Gastrocnemius medialis (tissue), 4 donors: ENCODE data around the gene BARX1.

Experiments used
- CTCF ChIP-seq, 5 experiments: fragments of 450-650 bp in 3 of 5; fragments of 200-600 bp in 2 of 5; sonication (generic) in 2 of 5; IDR thresholded peaks in 4 of 5; conservative IDR thresholded peaks in 1 of 5; 1 replicate in 4 of 5; 2 replicates in 1 of 5; pipeline ENCODE4 v1.5.1; 2016 to 2019; ENCODE audit warnings: antibody characterized with exemption in 5 of 5, mild to moderate bottlenecking in 3 of 5, moderate library complexity in 3 of 5
- POLR2A ChIP-seq, 2 donors: fragments of 450-650 bp; IDR thresholded peaks; one replicate each; pipeline ENCODE4 v1.6.1; 2017; ENCODE audit warnings: antibody characterized with exemption in 2 of 2, mild to moderate bottlenecking in 2 of 2, moderate library complexity in 2 of 2

DNA sequence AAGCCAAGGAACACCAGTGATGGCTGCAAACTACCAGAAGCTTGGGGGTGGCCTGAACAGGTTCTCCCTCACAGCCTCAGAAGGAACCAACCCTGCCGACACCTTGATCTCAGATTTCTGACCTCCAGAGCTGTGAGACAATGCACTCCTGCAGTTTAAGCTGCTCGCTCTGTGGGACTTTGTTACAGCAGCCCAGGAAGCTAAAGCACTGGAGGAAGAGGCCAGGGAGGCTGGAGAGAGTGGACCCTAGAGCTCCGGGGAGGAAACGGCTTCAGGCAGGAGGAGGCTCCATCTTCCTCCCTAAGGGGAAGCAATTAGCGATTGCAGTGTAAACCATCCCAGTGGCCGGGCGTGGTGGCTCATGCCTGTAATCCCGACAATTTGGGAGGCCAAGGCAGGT, 25.1 kb downstream of the BARX1 start:
- no peak for TF ChIP-seq CTCF (IDR thresholded peaks at IDR 0.05 in 4 of 5, conservative IDR thresholded peaks at IDR 0.05 in 1 of 5)
- TF ChIP-seq POLR2A (IDR thresholded peaks at IDR 0.05) = no peak
